AG20443 (cell line): ENCODE data around the gene CEP295NL.
"Not testable (repeated sequence)": the region's sequence is repeated elsewhere in the genome, so short reads cannot be mapped to it uniquely, and the experiment has no call there.

Source experiments
- DNase-seq: peaks from one replicate; pipeline ENCODE4 v3.0.0; 2012; ENCODE audit warnings: low spot score, mixed read lengths

The CEP295NL gene

DNA sequence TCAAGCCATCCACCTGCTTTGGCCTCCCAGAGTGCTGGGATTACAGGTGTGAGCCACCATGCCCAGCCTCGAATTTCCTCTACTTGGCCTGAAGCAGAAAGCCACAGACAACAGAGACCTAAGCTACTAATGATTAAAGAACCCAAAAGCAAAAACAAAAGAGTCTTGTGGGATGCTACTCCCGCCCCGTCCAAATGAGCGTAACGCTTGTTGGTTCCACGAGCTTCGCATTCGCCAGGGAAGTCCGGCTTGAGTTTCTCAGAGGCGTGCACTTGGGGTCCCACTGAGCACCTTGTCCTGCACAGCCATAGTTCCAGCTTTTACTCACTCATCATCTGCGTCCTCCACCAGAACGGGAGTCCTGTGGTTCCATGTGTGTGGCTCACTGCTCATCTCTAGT lies 16.0 kb downstream of the CEP295NL start:
- DNase-seq: no peak

DNA sequence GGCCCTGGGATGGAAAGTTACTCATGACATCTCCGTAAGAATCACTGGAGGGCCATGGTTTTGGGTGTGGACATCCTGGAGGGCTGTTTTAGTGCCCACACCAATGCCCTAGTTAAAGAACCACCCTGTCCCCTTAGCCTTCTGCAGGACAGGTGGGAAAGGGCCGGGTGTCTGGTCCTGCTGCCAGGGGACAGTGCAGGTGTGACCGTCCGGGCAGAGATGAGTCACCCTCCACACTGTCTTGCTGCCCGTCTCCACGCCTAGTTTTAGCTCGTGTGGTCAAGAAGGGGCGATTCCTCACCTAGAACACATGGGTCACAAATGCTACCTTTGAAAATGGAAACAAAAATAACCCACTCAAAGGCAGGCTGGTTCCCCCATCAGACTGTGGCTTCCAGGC lies 17.0 kb downstream of the CEP295NL start:
- DNase-seq: no peak

DNA sequence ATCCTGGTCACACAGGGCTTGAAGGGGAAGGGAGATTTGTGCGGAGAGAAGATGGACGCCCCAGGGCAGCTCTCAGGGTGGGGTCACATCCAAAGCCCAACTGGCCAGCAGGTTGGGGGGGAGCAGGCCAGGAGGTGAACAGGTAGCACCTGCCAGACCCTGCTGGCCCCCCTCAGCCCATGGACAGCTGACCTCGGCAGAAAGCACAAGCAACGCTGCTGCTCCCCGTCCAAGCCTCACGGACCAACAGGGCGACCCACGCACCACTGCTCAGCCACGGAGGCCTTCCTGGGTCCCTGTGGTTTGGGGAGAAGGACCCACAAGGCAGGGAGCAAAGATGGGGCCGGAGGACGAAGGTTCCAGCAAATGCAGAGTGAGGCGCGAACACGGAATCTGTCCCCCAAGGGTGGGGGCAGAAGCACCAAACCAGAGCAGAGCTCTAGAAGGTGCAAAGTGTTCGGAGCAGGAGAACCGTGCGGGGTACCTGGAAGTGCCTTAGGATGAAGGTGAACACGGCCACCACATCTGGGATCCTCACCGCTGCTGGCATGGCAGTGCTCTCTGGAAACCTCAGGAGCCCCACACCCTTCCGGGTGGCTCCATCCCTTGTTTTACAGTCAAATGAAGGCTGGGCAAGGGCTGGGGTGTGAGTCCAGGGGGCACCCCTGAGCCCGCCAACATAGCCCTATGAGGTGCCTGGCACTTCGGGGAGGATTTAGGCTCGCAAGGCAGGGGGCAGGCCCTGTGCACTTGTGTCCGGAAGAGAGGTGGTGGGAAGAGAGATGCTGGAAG lies 17.9 kb downstream of the CEP295NL start:
- no peak for DNase-seq

DNA sequence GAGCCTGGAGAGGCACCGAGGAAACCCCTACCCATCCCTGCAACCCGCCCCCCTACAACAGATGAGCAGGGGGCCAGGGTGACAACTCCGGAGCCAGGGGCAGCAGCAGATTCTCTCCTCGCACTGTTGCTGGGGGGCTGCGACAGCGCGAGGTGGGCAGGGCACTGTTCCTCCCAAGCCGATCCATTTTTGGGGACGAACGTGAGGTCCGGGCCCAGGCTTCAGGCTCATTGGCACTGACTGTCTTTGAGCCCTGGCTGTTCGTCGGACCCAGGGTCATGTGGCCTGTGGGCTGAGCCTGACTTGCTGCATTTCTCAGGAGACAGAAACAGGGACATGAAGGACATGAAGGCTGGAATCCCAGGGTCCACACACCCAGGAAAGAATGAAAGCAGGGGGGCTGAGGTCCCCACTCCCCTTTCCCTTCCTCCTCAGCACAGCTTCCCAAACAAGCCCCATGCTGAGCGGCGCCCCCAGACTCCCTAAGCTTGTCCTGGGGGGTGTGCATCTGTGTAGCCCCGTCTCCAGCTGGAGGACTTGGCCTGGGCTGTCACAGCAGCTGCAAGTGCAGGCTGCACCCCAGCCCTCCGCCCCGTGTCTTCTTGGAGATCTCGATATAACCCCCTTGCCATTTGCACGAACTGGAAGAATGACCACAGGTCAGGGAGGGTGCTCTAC lies 18.7 kb downstream of the CEP295NL start:
- DNase-seq: peak; percentile 43

DNA sequence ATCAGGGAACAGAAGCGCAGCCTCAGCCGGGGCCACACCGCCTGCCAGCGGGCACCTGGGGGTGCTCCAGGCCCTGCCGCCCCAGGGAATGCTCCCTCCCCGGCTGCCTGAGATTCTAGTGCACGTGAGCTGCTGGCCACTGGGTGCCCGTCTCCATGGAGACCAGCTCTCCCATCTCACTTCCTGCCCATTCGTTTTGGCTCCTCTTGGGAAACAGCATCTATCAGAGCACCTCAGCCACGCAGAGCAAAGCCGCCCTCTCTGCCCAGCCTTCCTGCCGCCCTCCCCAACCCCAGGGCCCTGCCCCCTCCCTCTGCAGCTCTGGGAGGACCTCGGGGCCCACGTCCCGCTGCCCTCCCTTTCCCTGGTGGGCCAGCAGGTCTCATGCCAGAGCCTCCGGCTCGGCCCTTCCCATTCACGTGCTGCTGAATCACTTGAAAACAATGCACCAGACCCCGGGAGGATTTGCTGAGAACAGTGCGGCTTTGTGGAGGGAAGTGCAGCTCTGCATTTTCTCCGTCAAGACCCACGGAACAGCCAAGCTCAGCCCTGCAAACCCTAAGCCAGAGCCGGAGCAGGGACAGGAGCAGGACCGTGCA lies 19.4 kb downstream of the CEP295NL start:
- peak; percentile 94 for DNase-seq

DNA sequence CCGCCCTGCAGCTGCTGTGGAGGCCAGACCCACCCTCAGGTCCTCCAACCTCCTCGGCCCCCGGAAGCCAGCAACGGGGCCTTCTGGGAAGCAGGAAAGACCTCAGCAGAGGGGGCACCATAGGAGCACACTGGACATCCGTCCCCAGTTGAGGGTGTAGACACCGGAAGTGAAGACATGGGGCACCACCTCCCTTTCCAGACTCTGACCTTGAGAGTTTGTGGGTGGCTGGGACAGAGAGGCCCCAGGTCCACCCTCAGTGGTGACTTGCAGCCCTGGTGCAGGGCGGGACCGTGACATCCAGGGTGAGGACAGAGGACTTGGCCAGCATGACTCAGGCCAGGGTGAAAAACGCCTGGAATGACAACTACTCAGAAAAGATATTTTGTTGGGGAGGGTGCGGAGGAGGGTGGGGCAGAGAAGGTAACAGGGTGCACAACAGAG lies 19.9 kb downstream of the CEP295NL start:
- DNase-seq: peak; percentile 90

DNA sequence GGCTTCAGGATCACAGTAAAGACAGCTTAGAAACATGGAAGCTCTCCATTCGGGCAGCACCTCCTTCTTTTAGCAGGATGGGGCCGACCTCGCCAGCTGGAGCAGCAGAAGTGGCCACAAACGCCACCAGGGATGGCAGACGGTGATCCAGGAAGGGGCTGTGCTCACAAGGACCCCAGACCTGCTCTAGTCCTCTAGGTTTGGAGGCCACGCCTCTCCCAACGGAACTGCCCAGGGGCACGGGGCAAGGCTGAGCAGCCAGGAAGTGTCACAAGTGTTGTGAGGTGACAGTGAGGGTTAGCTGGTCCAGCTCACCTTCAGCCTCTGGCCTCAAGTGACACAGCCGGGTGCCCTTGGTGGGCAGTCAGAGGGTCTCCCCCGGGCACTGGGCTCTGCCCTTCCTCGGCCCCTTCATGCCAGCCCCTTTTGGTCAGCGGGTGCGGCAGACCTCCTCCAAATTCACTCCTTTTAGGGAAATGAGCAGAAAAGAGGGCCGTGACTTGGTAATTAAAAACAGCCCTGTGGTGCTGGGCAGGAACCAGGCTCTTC lies 20.4 kb downstream of the CEP295NL start:
- no peak for DNase-seq

DNA sequence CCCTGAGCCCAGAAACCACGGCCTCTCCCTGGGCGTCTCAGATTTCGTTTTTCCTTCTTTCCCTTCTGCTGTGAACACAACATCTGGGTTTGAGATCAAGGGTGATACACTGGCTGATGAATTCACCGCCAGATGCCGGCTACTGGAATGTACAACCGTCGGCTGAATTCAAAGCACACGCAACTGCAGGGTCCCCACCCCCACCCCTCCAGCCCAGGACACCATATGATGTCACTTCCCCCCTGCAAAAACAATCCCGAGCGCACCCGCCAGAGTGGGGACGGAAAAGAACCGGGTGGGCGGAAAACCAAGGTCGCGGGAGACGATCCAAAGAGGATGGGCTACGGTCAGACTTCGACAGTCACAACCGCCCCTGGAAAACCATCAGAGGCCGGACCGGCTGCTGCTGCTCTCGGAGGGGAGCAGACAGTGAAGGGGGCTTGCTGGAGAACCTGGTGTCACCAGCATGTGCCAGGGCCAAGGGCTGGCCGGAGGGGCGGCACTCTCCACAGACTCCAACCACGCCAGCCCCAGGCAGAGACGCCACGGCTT lies 23.3 kb downstream of the CEP295NL start:
- DNase-seq: peak; percentile 87

DNA sequence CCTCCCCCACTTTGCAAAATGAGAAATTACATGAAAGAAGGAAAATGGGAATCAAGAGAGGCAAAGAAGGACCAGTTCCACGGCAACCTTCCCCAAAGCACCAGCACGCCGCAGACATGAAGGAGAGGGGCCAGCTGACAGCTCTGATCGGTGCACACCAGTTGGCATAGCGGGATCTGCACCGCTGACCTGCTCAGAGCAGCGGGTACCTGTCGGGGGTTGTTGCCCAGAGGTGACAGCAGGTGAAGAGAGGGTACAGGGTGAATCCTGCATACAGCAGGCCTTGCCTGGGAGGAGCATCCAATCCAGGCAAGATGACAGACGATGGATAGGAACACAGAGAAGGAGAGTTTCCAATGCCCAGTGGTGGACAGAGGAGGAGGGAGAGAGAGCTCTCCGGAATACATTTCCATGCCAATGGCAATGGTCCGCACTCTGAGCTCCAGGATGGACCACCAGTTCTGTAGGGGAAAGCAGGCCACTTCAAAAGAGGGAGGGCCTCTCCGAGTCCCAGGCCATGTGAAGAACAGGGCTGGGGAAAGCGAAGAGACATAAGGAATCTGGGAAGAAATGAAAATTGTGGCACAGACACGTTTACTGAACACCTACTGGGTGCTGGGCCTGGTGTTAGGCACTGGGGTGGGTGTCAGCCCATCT lies 24.0 kb downstream of the CEP295NL start:
- DNase-seq: no peak

DNA sequence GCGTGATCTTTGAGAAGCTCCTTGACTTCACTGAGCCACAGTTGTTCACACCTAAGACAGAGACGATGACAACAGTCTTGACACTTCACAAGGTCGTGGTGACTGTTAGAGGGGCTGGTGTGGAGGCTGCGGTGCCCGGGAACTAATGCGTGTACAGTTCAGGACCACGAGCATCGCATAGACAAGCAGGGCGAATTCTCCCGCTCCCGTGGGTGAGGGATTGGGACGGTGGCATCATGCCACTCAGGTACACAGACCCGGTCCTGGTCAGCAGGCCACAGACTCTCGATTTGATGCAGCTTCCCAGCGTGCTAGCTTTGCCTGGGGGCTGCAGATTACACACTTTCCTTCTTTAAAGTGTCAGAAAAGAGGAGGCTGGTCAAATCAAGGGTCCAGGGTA lies 24.7 kb downstream of the CEP295NL start:
- DNase-seq: no peak

DNA sequence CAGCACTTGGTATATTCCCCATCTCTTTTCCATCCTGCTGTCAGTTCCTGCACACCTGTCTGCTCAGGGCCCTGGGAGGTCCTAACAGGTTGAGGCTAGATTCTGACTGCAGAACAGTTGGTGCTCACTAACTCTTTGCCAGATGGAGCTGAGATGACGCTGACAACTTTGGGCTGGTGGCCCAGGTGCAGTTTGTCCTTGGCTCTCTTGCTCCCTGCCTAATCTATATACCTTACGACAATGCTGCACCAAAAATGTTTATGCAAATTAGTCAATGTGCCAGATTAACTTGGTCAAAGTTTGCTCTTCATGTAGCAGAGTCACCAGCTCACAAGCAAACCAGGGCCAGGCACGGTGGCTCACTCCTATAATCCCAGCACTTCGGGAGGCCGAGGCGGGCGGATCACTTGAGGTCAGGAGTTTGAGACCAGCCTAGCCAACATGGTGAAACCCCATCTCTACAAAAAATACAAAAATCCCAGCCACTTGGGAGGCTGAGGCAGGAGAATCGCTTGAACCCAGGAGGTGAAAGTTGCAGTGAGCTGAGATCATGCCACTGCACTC lies 26.0 kb downstream of the CEP295NL start:
- DNase-seq: not testable (repeated sequence)

DNA sequence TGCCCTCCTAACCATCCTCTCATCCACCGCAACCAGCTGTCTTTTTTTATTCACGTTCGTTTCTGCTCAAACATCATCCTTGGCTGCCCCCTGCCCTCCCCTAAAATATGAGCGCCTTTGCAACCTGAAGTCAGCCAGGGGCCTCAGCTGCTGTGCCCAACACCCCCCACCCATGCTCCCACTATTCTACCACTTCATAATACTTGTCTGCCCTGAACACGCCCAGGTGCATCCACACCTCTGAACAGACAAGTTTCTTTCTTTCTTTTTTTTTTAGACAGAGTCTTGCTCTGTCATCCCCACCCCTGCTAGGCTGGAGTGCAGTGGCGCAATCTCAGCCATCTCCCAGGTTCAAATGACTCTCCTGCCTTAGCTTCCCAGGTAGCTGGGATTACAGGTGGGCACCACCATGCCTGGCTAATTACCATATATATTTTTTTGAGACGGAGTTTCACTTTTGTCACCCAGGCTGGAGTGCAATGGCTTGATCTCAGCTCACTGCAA lies 26.9 kb downstream of the CEP295NL start:
- DNase-seq: no peak

DNA sequence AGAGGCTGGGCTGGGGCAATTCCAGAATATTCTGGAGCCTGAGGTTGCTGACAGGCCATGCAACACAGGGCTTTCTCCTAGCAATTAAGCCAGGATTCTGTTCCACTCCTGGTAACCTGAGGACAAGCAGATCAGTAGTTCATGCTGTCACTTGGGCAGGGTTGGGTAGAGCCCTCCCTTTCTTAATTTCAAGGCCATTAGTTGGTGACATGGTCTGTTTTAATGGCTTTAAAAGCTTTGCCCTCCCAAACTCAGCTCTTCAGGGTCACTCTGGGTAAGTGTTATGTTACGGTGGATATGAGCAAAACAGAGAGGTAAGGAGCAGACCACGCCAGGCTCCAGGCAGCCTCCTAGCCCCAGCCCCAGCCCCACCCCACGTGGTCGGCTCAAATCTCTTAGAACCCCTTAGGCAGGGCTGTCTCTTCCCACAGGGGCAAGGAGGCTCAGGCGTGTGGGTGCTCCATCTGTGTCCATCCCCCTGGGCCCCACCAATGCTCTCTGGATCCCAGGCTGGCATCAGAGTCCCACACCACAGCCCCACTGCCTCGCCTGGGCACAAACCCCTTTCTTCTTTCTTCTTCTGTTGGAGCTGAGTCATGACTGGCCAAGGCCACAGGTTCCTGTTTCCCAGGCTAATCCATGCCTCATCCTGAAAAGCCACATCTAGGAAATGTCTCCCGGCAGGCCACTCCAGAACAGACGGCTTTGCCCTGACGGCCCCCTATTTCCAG lies 27.5 kb downstream of the CEP295NL start:
- no peak for DNase-seq

DNA sequence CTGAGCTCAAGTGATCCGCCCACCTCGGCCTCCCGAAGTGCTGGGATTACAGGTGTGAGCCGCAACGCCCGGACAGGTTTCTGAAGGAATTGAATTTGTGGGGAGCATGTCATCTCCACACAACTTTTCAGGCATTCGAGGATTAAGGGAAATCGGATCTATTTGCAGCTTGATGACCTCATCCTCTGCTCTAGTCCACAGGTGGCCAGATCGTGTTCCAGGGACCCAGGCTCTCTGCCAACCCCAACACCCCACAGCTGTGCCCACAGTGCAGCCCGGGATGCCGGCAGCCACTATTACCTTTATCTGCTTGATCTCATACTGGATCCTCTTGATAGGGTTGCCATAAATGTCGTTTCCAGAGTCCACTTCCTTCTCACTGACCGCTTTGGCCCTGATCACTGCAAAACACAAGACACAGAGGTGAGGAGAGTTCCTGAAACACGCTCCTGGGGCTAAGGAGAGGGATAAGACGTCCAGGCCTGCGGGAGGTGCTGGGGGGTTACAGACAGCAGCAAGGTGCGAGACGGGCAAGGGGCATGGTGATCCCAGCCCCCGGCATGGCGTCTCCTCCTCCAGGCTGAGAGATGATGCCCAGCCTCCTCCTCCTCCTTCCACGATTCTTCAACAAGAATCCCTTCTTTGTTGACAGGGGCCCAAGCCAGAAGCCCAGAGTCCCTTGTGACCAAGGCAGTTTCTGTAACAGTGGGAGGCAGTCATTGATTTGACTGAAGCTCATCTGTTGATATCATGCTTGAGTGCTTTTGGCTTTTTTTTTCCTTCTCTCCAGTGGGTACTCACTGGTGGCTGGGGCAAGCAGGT lies 29.3 kb downstream of the CEP295NL start:
- DNase-seq: no peak

DNA sequence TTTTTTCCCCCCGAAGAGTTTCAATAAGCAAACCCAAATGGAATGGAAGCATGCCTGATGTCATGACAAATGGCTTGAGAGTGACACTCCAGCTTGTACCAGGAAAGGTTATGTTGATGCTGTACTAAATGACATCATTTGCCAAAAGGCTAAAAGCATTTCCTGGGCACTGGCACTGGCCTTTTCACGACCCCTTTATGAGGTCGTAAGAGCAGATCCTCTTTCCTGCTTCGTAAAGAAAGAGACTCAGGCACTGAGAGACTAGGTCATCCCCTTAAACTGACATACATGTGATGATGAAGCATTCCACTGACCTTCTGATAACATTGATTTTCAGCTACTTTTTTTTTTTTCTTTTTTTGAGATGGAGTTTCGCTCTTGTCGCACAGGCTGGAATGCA lies 30.5 kb downstream of the CEP295NL start:
- no peak for DNase-seq

DNA sequence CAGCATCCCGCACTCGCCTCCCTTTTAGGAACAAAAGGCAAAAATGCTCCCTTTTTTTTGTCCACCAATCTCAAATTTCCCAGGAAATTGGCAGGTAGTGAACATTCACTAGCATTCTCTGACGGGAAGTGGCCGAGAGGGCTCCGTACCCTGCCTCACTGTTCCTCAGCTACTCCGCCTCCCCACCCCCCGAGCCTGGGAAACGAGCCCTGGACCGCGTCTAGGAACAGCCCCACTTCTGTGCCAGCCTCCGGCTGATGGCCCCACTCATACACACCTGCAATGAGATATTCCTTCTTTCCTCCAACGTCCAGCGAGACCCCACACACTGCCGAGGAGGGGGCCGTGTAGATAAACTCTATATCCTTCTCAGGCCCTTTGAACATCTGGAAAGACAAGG lies 32.4 kb downstream of the CEP295NL start:
- no peak for DNase-seq

DNA sequence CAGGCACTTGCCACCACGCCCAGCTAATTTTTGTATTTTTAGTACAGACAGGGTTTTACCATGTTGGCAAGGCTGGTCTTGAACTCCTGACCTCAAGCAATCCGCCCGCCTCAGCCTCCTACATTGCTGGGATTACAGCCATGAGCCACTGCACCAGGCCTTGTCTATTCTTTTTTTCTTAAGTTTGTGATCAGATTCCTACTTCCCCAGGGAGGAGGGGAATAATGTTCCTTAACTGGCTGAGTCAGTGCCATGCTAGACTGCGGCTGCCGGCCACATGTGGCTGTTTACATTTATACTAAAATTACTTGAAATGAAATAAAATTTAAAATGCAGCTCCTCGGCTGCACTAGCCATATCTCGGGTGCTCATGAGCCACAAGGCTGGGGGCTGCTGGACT lies 34.6 kb downstream of the CEP295NL start:
- DNase-seq: peak; percentile 69

DNA sequence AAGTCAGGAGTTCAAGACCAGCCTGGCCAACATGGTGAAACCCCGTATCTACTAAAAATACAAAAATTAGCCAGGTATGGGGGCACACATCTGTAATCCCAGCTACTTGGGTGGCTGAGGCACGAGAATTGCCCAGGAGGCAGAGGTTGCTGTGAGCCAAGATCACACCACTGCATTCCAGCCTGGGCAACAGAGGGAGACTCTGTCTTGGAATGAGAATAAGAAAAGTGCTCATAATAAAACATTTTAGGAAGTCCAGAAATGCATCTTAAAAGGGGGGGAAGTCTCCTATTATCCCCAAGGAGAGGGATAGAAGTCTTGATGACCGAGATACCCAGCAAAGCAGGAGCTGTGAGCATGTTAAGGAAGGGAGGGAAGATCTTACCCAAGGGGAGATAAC lies 36.0 kb downstream of the CEP295NL start:
- DNase-seq: not testable (repeated sequence)

DNA sequence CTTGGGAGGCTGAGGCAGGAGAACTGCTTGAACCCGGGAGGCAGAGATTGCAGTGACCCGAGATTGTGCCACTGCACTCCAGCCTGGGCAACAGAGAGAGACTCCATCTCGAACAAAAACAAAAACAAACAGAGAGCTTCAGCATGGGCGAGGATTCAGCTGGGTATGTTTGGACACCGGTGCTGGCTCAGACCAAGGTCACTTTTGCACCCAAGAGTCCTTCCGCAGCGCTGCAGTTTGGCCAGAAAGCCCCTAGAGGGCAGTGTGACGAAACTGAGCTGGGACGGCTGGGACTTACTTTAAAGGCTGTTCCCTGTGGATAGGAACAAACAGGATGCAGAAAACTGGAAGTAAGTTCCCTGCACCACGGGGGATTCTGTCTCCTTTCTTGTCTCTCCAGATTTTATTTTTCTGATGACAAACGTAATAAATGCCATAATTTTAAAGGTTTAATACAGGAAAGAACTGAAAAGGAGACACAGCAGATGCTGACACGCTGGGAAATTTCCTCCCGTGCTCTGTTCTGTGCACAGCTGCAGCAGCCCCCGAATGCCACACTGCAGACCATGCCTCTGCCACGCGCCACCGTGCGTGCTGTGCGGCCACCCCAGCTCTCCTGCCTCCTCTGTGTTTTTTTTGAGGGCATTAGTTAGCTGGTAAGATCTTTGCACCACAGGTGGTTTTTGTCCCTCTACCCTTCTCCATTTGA lies 37.2 kb downstream of the CEP295NL start:
- peak; percentile 62 for DNase-seq
